HG03103 (cell line): ENCODE data around the gene MRGPRX4.

Experiments used
- ATAC-seq: cut with Tn5 transposase; IDR thresholded peaks from one replicate; pipeline ENCODE4 v1.9.1; 2021; ENCODE audit warnings: low read depth; ENCODE audit not compliant: unreplicated experiment

MRGPRX4 gene

DNA sequence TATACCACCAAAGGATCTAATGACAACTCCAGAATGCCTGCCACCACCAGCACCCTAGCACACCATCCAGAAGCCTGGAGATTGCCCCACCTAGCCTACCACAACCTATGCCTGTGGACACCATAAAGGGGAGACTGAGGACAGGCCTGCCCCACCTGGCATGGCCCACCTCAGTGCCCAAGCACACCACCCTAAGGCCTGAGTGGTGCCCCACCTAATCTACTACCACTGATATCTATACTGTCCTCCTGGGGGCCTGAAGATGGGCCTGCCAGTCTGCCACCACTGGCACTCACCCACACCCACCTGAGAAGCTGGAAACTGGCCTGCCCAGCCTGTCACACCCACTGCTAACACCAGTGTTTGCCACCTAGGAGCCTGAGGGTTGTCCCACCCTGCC, 32.1 kb downstream of the MRGPRX4 start:
- ATAC-seq, result no peak

DNA sequence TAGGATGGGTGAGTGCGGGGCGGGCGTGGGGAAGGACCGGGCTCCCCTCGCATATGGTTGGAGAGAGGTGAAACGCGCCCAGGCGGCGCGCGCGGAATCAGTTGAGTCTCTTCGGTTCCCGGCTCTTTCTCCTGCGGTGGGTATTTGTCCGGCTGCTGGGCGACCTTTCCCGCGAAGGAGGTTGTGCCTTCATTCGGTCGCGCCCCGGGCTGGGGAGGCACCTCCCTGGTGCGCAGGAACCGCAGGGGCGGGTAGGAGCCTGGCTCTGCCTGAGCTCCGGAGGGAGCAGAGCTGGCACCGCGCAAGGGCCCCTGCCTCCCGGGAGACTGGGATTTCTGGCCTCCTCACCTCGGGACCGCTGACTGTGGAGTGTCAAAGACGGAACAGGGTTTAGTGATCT, 36.4 kb downstream of the MRGPRX4 start:
- no peak for ATAC-seq

DNA sequence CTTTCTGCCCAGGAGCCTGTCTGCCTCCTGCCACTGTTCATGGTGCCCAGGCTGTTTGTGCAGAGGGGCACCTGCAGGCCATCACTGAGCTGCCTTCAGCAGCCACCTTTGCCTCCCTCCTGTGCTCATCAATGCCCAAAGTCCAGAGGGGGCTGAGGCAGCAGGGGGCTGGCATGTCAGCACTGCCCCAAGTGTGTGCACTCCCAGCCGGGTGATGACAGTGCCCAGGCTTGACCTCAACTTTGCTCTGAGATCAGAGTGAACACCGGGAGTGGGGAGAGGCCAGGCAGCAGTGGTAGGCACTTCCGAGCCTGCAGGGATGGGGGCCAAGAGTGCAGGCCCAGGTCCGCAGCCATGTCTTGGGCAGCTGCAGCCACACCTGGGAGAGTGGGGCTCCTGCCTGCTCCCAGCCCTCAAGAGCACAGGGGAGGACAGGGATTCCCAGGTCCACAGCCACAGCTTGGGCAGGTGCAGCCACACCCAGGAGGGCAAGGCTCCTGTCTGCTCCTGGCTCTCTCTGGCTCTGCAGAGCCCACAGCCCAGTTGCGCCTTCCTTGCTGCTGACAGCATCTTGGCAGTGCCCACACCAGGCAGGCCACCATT, 48.7 kb downstream of the MRGPRX4 start:
- ATAC-seq, result no peak

DNA sequence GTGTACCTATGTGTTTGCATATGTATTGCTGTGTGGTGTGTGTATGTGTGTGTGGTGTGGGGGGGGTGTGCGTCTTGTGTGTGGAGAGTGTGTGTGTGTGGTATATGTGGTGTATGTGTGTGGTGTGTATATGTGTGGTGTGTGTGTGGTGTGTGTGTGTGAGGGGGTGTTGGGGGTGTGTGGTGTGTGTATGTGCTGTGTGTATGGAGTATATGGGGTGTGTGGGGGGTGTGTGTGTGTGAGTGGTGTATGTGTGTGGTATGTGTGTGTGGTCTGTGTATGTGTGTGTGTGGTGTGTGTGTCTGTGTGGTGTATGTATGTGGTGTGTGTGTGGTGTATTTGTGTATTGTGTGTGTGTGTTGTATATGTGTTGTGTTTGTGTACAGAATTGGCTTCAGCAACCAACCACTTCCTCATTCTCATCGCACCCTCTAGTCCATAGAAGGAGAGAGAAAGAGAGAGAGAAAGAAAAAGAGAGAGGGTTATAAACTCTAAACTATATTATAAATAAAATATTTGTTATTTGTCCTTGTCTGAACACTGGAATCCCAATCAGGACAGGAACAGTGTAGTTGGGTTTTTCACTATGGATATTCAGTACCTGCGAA, 50.3 kb downstream of the MRGPRX4 start:
- ATAC-seq, result no peak
